Stimulated activated CD4-positive, alpha-beta T cell treated with anti-CD3 and anti-CD28 coated beads, Interleukin-1b, Interleukin-23, amount 100 ng/mL, for 48 hours (primary cell): ENCODE results near the gene WDR54.
"Not testable (repeated sequence)": the region's sequence is repeated elsewhere in the genome, so short reads cannot be mapped to it uniquely, and the experiment has no call there.

Source experiments
- DNase-seq: peaks from one replicate; pipeline ENCODE4 v3.0.0-alpha.2; 2020

WDR54 gene

DNA sequence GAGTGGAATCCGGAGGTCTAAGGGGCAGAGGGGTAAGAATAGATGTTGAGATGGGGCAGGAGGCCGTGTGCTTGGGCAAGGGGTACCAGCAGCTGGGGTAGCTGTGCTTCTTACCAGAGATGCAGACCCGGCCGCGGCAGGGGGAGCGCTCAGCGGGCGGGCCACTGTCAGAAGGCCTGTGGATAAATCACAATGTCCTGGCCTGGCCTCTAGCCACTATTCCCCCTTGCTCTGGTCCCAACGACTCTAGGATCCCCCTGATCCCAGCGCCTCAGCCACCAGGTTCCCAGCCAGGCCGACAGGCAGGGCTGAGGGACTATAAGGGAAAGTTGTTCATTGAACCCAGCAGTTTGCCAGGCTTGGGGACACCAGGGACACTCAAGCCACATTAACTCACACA lies 9.0 kb downstream of the WDR54 start:
- DNase-seq, result no peak

DNA sequence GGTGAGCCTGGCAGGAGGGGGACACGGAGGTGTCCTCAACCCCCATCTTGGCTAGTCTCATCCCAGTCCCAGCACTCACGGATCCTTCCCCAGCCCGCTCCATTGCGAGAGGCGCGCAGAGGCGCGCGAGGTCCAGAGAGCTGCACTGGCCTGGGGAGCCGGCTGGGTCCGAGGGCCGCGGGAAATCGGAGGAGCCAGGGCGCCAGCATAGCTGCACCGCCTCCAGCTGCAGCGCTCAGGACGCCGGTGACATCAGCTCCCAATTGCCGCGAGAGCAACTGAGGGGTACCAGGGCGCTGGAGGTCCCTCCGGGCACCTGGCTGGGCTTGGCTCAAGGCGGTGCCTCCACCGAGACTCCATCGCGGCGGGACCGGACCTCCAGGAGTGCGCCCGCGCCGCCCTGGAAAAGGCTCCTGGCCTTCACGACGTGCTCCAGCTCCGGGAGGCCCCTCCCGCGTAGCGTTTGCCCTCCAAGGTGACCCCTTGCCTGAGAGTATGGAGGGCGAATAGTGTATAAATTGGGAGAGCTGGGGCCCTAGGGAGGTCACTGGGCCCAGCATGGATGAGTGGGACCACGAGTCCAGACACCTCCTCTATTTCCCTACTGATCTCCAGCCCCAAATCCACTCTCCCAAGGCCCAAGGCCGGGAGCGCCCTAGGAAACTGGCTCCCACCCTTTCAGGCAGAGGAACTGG lies 14.7 kb downstream of the WDR54 start:
- no peak for DNase-seq

DNA sequence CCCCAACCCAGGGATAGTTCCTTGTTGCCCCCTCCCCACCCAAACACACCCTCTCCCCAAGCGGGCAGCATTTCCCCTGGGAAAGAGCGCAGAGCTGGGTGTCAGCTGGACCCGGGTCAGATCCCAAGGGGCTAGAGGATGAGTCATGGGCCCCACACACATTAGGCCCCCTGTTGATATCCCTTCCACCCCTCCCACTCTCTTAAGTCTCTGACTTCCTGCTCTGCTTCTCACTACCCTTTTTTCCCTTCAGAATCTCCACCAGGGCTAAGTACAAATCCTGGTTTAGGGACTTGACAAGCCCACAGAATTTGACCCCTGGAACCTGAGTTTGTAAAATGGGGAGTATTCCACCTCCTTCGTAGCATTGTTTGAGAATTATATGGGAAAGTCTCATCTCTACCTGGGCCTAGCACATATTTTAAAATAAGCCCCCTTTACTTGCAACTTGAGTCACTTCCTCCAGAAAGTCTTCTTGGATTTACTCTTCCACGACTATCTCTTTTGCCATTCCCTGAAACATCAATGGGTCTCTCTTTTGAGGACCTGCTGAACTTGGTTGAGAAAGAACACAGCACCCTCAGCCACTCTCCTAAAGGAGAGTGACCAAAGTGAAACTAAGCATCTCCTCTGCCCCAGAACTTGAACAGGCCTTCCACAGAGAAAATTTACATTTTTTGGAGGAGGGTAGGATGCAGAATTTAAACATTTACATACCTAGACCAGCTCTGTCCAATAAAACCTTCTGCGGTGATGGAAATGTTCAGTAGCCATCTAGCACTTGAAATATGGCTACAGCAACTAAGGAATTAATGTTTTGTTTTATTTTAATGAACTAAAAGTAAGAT lies 15.5 kb downstream of the WDR54 start:
- DNase-seq, result no peak

DNA sequence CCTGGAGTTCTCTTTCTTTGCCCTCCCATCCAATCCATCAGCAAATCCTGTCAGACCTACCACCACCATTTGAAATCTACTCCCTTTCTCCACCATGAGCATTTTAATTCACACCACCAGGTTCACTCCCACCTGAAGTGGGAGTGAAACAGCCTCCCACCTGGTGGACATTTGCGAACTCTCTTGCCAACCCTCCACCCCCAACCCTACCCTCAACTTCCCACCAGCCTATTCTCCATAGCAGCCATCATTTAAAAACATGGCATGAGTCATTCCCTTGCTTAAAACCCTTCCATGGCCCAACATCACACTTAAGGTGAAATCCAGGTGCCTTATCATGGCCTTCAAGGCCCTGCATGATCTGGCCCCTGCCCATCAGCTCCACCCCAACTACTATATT lies 16.7 kb downstream of the WDR54 start:
- DNase-seq, result no peak

DNA sequence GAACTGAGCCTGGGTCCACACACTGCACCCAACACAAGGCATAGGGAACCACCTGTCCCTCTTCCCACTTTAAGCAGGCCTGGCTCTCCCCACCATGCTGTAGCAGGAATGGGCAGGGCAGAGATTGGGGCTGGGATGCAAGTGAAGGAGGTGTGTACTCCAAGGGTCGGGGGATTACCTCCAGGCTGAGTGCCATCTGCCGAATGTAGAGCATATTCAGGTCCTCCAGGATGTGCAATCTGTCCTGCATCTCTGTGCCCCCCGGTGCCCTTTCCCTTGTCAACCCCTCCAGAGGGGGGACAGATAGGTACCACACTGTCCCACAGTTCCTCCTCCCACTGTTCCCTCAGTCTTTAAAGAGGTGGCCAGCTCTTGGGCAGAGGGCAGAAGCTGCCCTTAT lies 17.8 kb downstream of the WDR54 start:
- DNase-seq, result no peak

DNA sequence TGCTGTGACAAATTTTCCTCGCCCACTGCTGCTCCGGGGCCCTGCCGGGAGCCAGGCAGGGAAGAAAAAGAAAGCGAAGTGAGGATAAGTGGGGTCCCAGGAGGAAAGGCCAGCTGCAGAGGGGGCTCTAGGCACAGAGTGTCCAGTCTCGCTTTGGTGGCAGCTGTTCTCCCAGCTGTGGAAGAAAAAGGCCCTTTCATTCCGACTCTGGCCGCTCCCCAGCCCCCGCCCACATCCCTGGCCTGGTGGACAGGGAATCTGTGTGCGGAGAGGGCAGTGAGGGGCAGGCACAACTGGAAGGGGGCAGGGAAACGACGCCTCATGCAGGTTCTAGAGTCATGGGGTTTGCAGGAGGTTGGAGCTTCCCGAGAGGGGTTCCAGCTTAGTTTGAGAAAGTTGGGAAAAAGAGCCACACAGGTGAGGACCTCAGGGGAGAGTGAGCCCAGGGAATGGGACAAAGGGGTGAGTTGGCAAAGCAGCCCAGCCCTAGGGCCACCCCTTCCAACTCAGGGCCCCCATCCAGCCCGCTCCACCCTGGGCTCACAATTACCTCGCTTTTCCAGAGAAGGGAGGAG lies 18.4 kb downstream of the WDR54 start:
- no peak for DNase-seq

DNA sequence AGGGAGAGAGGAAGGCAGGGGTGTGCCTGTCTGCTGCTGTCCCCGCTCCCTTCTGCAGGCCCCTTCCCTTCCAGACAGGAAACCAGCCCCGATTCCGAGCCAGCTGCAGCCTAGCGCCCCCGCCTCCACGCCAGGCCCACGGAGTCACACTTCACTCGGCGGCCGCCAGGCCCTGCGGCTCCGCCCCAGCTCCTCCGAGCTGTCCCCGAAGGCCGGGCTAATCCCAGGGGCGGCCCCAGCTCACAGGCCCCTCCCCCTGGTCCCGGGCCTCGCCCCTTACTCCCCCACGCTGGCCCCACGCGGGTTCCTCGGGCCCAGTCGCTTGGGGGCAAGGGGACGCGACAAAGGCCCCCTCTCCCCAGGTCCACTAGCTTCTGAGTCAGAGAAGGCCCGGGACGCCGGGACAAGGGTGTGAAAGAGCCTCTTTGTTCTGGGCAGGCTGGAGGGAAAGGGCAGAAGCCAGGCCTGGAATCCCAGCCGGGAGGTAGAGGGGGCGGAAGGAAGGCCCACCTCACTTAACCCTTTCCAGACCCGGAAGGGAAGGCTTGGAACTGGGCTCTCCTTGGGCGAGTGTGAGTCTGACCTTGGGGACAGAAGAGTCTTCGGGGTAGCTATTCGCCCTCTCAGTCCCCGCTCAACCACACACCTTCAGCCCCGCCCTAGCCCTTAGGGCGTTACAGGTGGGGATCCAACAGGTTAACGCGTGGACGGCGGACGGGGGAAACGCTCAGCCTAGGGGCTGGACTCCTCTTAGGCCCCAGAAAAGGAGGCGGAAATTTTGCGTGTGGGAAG lies 19.0 kb downstream of the WDR54 start:
- peak; percentile 64 for DNase-seq

DNA sequence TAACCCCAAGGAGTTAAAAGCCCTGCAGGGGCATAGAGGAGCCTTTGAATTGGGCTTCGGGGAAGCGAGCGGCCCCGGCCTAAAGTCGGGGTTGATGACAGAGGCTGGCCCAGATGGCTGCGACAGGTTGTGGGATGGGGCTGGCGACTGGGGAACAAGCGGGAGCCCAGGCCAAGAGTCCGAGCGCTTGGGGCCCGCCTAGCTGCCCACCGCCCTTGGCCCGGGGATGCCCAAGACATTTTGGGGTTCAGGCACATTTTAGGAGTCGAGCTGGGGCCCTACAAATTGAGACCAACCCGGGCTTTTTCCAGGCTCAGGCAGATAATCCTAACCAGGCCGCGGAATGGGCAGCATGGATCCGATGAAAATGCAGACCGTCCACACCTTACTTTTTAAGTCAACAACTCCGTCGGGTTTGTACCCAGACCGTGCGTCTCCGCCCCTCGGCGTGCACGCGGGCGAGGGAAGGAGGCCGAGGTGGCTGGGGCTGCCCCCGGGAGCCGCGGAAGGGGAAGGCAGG lies 19.7 kb downstream of the WDR54 start:
- DNase-seq, result no peak

DNA sequence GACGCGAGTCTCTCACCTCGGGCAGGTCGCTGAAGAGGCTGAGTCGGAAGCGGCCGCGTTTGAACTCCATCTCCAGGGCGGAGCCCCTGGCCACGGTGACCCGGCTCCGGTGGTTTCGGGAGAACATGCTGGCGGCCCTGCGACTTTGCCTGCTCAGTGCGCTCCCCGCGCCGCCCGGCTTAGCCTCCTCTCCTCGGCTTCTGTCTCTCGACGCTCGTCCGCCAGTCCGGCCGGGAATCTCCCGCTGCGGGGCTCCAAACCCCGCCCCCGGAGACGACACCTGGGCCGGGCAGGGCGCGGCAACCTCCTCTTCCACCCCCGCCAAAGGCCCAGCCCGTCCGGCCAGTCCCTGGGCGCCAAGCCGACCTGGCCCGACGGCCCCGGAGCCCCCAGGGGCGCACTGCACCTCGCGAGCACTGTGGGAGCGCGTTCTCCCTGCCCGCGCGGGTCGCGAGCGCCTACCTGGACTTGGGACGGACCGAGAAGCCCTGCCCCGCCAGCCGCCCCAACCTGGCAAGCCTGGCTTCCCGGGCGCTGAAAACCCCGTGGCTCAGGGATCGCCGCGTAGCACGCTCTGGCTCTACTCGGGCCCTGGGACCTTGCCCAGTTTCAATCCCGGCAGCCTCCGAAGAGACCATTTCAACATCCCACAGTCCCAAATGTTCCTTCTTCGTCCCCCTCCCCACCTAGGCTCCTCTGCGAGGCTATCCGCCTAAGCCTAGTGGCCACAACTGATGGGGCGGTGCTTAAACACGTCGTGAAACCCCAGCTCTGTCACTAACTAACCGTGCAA lies 20.4 kb downstream of the WDR54 start, which contains the start of gene RTKN:
RTKN (minus strand) TSS at position 248 of the 793 bp plus-strand sequence; CDS start at position 127, 121 bp downstream.
- peak; percentile 22 for DNase-seq

DNA sequence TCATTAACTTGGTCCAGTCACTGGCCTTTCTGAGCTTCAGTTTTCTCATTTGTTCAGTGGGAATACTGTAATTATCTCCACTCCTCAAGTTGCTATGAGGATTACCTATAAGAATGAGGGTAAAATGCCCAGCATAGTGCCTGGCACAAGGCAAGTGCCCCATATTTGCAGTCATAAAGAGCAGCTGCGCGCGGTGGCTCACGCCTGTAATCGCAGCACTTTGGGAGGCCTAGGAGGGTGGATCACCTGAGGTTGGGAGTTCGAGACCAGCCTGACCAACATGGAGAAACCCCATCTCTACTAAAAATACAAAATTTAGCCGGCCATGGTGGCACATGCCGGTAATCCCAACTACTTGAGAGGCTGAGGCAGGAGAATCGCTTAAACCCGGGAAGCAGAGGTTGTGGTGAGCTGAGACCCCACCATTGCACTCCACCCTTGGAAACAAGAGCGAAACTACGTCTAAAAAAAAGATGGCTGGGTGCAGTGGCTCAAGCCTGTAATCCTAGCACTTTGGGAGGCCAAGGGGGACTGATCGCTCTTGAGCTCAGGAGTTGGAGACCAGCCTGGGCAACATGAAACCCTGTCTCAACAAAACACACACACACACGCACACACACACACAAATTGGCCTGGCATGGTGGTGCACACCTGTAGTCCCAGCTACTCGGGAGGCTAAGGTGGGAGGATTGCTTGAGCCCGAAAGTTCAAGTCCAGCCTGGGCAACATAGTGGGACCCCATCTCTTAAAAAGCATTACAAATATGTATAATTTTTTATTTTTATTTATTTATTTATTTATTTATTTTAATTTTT lies 21.2 kb downstream of the WDR54 start:
- DNase-seq, result not testable (repeated sequence)

DNA sequence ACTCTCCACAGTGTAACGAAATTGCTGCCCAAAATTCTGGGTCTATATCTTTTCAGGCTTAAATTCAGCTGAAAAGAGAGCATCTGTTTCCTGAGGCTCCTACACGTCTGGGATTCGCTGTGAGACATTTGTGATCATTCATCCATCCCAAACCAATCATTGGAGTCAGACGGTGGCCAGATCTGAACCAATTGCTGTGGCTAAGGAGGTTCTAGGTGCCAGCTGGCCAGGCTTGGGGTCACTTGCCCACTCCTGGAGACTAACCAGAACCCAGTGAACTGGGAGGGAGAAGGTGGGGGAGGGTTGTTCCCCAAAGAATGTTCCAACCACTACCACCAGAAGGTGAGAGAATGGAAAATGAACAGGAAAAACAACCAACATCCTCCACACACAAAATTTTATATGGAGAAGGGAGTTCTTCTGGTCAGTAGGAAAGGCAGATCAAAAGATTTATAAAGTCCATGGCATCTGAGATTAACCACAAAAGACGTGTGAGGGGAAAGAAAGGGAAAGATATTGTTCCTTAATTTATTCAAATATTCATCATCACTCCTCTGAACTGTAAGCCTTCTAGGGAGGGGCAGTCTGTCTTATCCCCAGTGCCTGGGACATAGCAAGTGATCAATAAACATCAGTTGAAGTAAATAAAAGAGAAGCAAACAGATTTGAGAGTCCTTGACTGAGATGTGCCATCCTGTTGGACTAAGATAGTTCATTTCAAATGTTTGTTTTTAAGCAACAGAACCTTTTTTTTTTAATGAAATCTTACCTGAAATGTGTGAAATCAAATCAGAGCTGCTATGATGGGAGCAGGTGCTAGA lies 23.2 kb downstream of the WDR54 start:
- DNase-seq, result no peak

DNA sequence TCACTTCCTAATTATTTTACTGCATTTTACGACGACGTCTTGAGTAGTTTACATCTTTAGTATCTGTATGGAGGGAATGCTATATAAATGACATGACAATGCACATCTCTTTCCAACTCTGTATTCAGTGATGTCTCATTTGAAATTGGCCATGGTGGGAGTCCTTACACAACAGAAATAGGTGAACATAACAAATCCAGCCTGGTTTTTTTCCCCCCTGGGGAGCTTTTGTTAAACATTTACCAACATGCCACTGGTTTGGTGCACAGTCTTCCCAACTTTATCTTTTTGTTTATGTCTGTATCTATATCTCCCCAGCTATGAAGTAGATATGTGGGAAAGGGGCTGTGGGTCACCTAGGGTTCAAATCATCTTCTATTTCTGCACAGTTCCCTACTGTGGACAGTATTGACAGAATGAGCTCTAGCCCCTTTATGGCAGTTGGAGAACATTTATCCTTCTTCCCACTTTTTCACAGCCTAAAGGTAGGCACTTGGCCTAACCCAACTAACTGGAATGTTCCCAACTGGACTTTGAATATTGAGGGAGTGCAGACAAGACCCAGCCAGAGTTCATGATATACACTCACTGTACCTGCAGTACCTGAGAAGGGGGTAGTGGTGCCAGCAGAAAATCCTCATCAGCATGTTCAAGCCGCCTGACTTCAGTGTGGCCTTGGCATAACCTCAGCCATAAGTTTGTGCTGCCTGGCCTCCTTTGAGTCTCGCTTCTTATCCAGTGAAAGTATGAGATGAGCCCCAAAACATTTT lies 25.9 kb downstream of the WDR54 start:
- no peak for DNase-seq

DNA sequence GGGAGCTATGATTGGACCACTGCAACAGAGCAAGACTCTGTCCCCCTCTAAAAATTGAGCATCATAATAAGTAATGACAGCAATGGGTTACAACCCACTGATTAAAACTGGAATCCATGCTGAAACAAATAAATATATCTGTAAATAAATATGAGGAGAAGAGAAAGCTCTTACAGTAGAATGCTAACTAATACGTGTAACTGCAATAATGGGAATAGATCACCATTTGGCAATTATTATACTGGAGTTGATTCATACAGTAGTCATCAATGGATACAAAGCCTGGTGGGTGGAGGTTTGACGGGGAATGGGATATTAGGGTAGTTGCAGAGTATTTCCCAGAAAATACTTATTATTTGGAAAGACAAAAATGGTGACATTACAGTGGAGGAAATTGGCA lies 27.2 kb downstream of the WDR54 start:
- DNase-seq, result no peak

DNA sequence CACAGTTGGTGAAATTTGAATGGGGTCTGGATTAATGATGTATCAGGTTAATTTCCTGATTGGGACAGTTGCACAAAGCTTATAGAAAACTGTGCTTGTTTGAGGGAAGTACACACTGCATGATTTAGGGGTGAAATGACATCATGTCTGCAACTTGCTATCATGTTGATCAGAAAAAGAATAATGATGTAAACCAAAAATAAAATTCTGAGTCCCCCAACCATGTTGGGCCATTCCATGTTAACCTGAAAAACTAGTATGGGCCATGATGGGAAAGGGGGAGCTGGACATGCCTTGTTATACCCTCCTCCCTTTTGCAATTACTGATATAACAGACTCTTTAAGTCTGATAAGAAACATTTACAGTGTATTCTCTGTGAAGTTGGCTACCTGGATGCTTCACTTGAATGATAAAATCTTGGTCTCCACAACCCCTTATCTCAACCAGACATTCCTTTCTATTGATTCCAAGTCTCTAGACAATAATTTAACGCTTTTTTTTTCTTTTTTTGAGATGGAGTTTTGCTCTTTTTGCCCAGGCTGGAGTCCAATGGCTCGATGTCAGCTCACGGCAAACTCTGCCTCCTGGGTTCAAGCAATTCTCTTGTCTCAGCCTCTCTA lies 29.1 kb downstream of the WDR54 start:
- no peak for DNase-seq

DNA sequence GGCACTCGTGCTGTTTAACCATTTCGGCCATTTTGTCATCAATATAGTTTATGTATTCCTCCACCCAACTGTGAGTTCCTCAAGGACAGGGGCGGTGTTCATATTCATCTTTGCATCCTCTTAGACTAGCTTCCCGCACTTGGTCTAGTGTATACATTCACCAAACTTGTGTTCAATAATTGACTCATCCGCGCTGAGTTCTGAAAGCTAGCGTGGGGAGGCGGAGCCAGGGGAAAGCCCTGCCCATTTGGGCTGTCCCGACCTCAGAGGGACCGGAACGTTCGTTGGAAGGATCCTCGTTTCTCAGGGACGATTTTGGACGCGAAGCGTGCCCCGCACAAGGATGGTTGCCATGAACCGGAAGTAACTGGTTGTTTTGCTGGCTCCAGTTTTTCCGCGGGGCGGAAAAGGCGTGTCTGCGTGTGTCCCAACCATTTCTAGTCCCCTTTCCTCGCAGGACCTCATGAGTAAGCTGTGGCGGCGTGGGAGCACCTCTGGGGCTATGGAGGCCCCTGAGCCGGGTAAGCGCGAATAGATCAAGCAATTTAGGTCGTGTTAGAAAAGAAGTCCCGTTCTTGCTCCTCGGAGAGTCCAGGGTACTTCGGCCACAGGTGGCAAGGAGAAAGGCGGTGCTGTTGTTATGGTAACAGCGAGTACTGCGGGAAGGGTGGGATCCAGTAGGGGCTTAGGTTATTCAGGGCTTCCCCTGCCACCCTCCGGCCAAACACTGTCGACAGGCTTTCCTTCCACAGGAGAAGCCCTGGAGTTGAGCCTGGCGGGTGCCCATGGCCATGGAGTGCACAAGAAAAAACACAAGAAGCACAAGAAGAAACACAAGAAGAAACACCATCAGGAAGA lies 33.4 kb downstream of the WDR54 start, which contains the start of gene INO80B:
INO80B (plus strand) TSS at position 434 of the 858 bp plus-strand sequence; CDS start at position 464, 30 bp downstream.
- DNase-seq, result peak; percentile 98

DNA sequence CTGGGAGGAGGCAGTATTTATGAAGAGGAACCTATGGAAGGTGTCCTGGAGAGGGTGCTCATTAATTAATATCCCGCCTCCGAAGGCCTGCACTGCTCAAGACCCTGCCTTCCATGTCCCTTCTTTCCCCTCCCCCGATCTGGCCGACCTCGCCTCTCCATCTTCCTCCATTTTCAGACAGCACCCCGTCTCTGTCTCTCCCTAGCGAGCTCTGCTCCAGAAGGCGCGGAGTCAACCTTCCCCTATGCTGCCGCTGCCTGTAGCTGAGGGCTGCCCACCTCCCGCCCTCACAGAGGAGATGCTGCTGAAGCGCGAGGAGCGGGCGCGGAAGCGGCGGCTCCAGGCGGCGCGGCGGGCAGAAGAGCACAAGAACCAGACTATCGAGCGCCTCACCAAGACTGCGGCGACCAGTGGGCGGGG lies 35.6 kb downstream of the WDR54 start:
- no peak for DNase-seq

DNA sequence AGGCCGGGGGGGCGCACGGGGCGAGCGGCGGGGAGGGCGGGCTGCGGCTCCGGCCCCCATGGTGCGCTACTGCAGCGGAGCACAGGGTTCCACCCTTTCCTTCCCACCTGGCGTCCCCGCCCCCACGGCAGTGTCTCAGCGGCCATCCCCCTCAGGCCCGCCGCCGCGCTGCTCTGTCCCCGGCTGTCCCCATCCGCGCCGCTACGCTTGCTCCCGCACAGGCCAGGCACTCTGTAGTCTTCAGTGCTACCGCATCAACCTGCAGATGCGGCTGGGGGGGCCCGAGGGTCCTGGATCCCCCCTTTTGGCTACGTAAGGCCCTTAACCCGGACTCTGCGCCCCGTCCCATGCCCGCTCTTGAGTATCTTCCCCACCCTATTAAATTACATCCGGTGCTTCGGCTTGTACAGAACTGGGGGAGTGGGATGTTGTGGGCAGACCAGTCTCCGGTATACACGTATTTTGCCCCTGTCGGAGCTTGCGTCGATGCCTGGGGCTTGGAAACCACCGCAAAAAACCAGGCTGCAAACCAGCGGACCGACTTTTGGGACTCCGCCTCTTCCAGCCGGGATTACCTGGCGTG lies 36.1 kb downstream of the WDR54 start:
- peak; percentile 82 for DNase-seq
